Kidney glomerular epithelial cell (primary cell): ENCODE data around the gene BFSP2.
"Not testable (repeated sequence)": the region's sequence is repeated elsewhere in the genome, so short reads cannot be mapped to it uniquely, and the experiment has no call there.

Experiments used
- DNase-seq: peaks from one replicate; lab custom pipeline; 2025; lab: John Stamatoyannopoulos, UW

BFSP2 gene

DNA sequence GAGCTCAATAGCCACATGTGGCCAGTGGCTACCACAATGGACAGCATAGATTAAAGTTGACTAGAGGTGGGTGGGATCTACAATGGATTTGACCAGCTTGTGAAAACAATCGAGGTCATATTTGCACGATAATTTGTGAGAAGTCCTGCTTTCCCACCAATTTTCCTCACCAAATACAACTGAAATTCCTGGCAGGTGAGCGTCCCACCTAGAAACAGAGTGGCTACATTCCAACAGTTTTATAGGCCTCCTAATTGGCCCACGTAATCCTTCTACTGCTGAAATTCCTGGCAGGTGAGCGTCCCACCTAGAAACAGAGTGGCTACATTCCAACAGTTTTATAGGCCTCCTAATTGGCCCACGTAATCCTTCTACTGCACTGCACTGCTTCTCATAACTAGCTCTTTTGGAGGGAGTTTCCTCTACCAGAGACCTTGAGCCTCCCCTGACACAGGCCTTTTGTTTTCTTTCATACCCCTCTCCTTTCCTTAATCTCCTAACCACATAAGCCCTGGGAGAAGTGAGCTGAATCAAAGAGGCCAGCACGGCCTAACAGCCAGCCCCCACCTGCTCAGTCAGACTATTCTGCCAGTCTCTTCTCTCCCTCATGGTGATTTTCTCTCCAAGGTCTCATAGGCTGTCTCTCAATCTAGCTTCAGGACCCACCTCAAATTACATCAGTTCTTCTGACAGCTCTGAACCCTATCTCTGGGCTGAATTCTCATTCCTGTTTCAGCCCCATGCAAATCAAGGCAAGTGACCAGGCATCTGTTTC, 80.2 kb downstream of the BFSP2 start:
- peak; percentile 55 for DNase-seq

GRCh38 chr3:133482474-133482873, 82.6 kb downstream of the BFSP2 start:
- DNase-seq, result not testable (repeated sequence)

GRCh38 chr3:133486658-133487057, 86.8 kb downstream of the BFSP2 start:
- DNase-seq, result no peak

GRCh38 chr3:133487204-133487603, 87.3 kb downstream of the BFSP2 start:
- no peak for DNase-seq

GRCh38 chr3:133487920-133488540, 88.2 kb downstream of the BFSP2 start:
- no peak for DNase-seq

DNA sequence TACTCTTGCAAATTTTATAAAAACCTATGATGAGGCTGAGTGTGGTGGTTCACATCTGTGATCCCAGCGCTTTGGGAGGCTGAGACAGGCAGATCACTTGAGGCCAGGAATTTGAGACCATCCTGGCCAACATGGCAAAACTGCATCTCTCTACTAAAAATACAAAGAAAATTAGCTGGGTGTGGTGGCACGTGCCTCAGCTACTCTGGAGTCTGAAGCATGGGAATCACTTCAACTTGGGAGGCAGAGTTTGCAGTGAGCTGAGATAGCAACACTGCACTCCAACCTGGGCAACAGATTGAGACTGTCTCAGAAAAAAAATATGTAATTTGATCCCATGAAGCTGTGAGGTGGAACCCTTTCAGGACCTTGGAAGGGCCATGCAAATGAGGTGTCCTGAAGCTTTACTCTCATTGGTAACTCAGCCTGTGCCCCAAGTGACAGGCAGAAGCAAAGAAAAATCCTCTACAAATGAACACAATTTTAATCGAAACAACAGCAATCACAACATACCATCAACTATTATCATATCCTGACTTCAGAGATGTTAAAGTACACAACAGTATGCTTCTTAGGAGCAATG, 89.0 kb downstream of the BFSP2 start:
- DNase-seq, result peak; percentile 44

- no peak for DNase-seq
These were observed 89.7 kb downstream of the BFSP2 start for GRCh38 chr3:133489466-133490085.

DNA sequence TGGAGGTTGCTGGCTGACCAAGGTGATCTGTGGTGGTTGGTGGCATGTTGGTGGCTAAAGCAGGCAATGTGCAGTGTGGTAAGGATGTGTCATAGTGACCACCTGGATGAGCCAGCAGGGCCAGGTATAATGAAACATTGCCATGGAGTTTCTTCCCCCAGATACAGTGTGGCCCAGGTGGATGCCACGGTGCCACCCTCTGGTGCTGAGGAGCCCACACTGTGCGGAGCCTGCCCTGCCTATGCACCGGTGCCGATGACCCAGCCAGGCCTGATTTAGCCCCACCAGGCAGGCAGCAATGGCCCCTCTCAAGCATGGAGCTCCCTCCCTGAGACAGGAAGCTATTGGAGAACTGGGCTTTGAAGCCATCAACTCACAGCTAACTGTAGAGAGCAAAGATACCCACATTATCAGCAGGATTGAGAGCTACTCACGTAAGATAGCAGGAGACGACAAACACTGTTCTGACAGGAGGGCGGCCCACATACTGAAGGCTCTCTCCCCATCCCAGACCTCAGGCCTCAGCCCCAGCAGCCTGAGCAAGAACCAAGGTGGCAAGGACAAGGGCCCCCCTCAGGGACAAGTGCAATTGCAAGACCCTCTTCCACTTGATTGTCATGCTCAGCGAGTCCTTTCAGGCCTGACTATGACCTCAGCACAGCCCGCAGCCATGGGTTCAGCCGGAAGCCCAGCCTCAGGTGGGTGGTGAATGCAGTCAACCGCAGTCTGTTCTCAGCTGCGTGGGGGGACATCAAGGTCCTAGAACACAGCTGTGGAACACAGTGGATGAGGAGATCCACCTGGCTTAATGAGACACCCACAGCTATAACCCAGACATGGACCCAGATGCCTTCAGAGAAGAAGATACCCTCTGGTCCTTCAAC, 90.9 kb downstream of the BFSP2 start:
- no peak for DNase-seq

- no peak for DNase-seq
These were observed 91.7 kb downstream of the BFSP2 start for GRCh38 chr3:133491481-133492059.

GRCh38 chr3:133492159-133492741, 92.4 kb downstream of the BFSP2 start:
- no peak for DNase-seq

DNA sequence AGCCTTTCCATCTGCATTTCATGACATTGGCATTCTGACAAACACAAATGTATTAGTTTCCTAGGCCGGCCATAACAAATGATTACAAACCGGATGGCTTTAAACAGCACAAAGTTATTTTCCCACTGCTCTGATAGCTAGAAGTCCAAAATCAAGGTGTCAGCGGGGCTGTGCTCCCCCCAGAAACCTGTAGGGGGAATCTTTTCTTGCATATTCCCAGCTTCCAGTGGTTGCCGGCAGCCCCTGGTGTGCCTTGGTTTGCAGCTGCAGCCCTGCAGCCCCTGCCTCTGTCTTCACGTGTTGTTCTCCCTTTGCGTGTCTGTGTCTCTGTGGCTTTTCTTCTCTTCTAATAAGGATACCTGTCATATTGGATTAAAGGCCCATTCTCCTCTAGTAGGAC, 94.6 kb downstream of the BFSP2 start:
- DNase-seq, result no peak

DNA sequence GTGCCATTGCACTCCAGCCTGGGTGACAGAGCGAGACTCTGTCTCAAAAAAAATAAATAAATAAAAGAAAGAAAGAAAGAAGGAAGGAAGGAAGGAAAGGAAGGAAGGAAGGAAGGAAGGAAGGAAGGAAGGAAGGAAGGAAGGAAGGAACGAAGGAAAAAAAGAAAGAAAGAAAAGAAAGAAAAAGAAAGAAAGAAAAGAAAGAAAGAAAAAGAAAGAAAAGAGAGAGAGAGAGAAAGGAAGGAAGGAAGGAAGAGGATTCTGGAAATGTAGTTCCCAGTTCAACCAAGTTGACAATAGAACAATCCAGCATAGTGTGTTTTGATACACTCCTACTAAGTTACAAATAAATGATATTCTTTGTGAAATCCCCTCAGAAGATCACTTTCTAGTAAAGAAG, 102.7 kb downstream of the BFSP2 start:
- not testable (repeated sequence) for DNase-seq

DNA sequence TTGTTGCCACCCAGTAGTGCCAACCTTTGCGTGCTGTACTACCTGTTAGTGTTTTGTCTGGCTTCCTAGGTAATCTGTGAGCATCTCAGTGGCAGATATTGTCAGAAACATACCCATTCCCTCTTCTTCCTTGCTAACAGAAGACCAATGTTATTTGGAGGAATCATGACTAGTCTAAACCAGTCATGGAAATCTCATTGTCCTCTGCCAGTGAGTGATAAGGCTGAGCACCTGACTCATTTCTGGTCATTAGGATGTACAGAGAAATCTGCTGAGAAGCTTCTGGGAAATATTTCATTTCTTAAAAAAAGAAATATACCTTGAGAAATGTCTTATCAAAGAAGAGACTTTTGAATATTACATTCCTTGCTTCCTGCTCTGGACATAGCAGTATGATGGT, 103.6 kb downstream of the BFSP2 start:
- no peak for DNase-seq

DNA sequence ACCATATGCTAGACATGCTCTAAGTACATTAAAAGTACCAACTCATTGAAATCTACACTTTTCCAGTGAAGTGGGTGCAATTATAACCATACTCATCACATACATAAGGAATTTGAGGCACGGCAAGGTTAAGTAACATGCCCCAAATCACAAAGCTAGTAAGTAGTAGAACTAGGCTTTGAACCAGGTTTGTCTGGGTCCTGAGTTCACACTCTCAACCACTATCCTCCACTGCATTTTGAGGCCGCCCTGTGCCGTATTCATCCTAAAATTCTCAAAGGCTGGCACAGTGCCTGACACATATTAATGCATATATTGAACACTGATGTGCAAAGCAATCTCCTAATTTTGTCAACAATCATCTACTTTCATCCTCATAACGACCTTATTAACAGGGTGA, 104.9 kb downstream of the BFSP2 start:
- no peak for DNase-seq

DNA sequence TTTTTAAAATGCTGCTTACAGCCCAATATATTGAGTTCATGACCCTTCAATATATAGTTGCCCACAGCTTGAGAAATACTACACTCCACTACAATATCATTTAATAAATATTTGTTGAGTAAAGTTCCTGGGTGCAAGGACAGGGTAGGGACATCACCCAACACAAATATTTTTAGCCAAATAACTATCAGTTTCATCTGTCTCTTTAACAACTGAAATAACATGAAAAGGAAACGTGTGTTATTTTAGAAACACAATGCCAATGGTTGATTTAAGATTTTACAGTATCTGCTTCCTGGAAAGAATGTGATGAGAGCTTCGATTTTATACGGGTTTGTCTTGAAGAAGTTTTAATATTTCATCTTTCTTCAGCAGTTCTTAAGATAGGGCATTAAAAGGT, 106.0 kb downstream of the BFSP2 start:
- DNase-seq, result no peak

GRCh38 chr3:133506215-133506901, 106.5 kb downstream of the BFSP2 start:
- DNase-seq, result no peak

DNA sequence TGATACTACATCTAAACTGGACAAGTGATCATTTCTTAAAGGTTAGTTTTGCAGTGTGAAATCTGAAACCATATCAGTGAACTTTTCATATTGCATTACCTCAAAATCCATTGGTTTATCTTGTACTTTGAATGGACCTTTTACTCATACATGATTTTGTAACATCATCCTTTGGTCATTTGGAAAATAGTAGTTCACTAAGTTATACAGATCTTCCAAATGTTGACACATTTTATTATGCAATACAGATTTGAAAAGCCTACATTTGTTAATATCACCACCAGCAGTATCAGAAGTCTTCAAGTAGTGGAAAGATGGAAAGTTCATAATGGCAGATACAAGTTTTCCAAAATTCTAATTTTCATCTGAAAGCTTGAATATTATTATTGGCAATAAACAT, 109.6 kb downstream of the BFSP2 start:
- DNase-seq, result no peak

DNA sequence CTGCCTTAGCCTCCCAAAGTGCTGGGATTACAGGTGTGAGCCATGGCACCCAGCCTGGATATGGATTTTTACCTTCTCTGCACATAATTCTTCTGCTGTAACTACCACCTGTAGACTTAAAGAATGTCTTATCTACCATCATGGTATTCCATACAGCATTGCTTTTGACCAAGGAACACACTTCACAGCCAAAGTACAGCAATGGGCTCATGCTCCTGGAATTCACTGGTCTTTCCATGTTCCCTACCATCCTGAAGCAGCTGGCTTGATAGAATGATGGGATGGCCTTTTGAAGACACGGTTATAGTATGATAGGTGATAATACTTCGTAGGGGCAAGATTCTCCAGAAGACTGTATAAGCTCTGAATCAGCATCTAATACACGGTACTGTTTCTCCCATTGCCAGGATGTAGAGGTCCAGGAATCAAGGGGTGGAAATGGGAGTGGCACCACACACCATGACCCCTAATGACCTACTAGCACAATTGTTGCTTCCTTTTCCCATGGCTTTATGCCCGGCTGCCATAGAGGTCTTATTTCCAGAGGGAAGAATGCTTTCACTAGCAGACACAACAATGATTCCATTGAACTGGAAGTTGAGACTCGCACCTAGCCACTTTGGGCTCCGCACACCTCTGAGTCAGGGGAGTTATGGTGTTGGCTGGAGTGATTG, 112.7 kb downstream of the BFSP2 start:
- no peak for DNase-seq

- peak; percentile 55 for DNase-seq
These were observed 114.6 kb downstream of the BFSP2 start for GRCh38 chr3:133514418-133514817.

GRCh38 chr3:133515127-133515526, 115.3 kb downstream of the BFSP2 start:
- DNase-seq, result no peak
